ENCODE data around the gene IL21R.

Gene IL21R

GRCh38 chr16:27486344-27486743 is 84.4 kb downstream of the IL21R start:
- no peaks in the 10 kb centered on the region for H4K20me1 ChIP-seq (ENCODE audit: insufficient read depth, low read length)
- H3K4me1 ChIP-seq (ENCODE audit: low read length) = no peaks in the 10 kb centered on the region
- H2AFZ ChIP-seq (ENCODE audit: low read length) = no peak overlapping the region
- H3K79me2 ChIP-seq (ENCODE audit: low read length) = no peaks in the 10 kb centered on the region
- no peaks in the 10 kb centered on the region for H3K27me3 ChIP-seq (replicated peaks; ENCODE audit: insufficient read depth, low read length)
- no peaks in the 10 kb centered on the region for H3K9me2 ChIP-seq (replicated peaks; ENCODE audit: insufficient read depth, low read length)
- DNase-seq = no peak
- H3K27ac ChIP-seq (ENCODE audit: low read length) = no peak overlapping the region
- H3K4me2 ChIP-seq (ENCODE audit: low read depth, low read length) = no peak overlapping the region
- TF ChIP-seq CTCF (IDR thresholded peaks at IDR 0.05; ENCODE audit: low read length) = no peak
- no peak for TF ChIP-seq EZH2 (optimal IDR thresholded peaks at IDR 0.05; ENCODE audit: low read depth, low read length)
- no peak for TF ChIP-seq EZH2phosphoT487 (IDR thresholded peaks at IDR 0.05; ENCODE audit: low read length)
- no peak overlapping the region for H3K4me3 ChIP-seq (ENCODE audit: low read length)
- H3K9me3 ChIP-seq (replicated peaks; ENCODE audit: insufficient read depth, low read length) = no peaks in the 10 kb centered on the region
- no peak overlapping the region for H3K9ac ChIP-seq (ENCODE audit: low read length)
- peaks cover 3% of the 10 kb centered on the region; the same call in 1 of the 2 replicates for H3K36me3 ChIP-seq (replicated peaks; ENCODE audit: insufficient read depth, low read length)
- no peaks in the 10 kb centered on the region for H3F3A ChIP-seq (ENCODE audit: insufficient read depth, low read length)

GRCh38 chr16:27486760-27487159 is 84.8 kb downstream of the IL21R start:
- no peaks in the 10 kb centered on the region for H3K4me1 ChIP-seq (ENCODE audit: low read length)
- H3K27me3 ChIP-seq (replicated peaks; ENCODE audit: insufficient read depth, low read length) = no peaks in the 10 kb centered on the region
- no peak overlapping the region for H2AFZ ChIP-seq (ENCODE audit: low read length)
- H3K27ac ChIP-seq (ENCODE audit: low read length) = no peak overlapping the region
- no peak overlapping the region for H3K4me2 ChIP-seq (ENCODE audit: low read depth, low read length)
- H3K36me3 ChIP-seq (replicated peaks; ENCODE audit: insufficient read depth, low read length) = peaks cover 3% of the 10 kb centered on the region; the same call in 1 of the 2 replicates
- no peak overlapping the region for H3K4me3 ChIP-seq (ENCODE audit: low read length)
- H3K9me2 ChIP-seq (replicated peaks; ENCODE audit: insufficient read depth, low read length) = no peaks in the 10 kb centered on the region
- no peak overlapping the region for H3K9ac ChIP-seq (ENCODE audit: low read length)
- H3F3A ChIP-seq (ENCODE audit: insufficient read depth, low read length) = no peaks in the 10 kb centered on the region
- DNase-seq = no peak
- H3K79me2 ChIP-seq (ENCODE audit: low read length) = no peaks in the 10 kb centered on the region
- no peaks in the 10 kb centered on the region for H4K20me1 ChIP-seq (ENCODE audit: insufficient read depth, low read length)
- TF ChIP-seq EZH2 (optimal IDR thresholded peaks at IDR 0.05; ENCODE audit: low read depth, low read length) (no peak), EZH2phosphoT487 (IDR thresholded peaks at IDR 0.05; ENCODE audit: low read length) (no peak), CTCF (IDR thresholded peaks at IDR 0.05; ENCODE audit: low read length) (no peak)
- H3K9me3 ChIP-seq (replicated peaks; ENCODE audit: insufficient read depth, low read length) = no peaks in the 10 kb centered on the region

GRCh38 chr16:27489421-27489820 is 87.4 kb downstream of the IL21R start:
- H3K9ac ChIP-seq (ENCODE audit: low read length) = no peak overlapping the region
- H3K4me1 ChIP-seq (ENCODE audit: low read length) = no peaks in the 10 kb centered on the region
- H3K27me3 ChIP-seq (replicated peaks; ENCODE audit: insufficient read depth, low read length) = no peaks in the 10 kb centered on the region
- no peaks in the 10 kb centered on the region for H3K79me2 ChIP-seq (ENCODE audit: low read length)
- no peak overlapping the region for H2AFZ ChIP-seq (ENCODE audit: low read length)
- no peaks in the 10 kb centered on the region for H4K20me1 ChIP-seq (ENCODE audit: insufficient read depth, low read length)
- no peaks in the 10 kb centered on the region for H3K9me2 ChIP-seq (replicated peaks; ENCODE audit: insufficient read depth, low read length)
- no peaks in the 10 kb centered on the region for H3F3A ChIP-seq (ENCODE audit: insufficient read depth, low read length)
- no peak overlapping the region for H3K4me2 ChIP-seq (ENCODE audit: low read depth, low read length)
- H3K27ac ChIP-seq (ENCODE audit: low read length) = no peak overlapping the region
- H3K4me3 ChIP-seq (ENCODE audit: low read length) = no peak overlapping the region
- TF ChIP-seq EZH2 (optimal IDR thresholded peaks at IDR 0.05; ENCODE audit: low read depth, low read length) = no peak
- no peak for TF ChIP-seq CTCF (IDR thresholded peaks at IDR 0.05; ENCODE audit: low read length)
- no peak for TF ChIP-seq EZH2phosphoT487 (IDR thresholded peaks at IDR 0.05; ENCODE audit: low read length)
- H3K9me3 ChIP-seq (replicated peaks; ENCODE audit: insufficient read depth, low read length) = no peaks in the 10 kb centered on the region
- DNase-seq = no peak
- H3K36me3 ChIP-seq (replicated peaks; ENCODE audit: insufficient read depth, low read length) = no peaks in the 10 kb centered on the region

Data from MM.1S (cell line).